ENCODE results near the gene SCIMP.

- TF ChIP-seq, protein P1, sequence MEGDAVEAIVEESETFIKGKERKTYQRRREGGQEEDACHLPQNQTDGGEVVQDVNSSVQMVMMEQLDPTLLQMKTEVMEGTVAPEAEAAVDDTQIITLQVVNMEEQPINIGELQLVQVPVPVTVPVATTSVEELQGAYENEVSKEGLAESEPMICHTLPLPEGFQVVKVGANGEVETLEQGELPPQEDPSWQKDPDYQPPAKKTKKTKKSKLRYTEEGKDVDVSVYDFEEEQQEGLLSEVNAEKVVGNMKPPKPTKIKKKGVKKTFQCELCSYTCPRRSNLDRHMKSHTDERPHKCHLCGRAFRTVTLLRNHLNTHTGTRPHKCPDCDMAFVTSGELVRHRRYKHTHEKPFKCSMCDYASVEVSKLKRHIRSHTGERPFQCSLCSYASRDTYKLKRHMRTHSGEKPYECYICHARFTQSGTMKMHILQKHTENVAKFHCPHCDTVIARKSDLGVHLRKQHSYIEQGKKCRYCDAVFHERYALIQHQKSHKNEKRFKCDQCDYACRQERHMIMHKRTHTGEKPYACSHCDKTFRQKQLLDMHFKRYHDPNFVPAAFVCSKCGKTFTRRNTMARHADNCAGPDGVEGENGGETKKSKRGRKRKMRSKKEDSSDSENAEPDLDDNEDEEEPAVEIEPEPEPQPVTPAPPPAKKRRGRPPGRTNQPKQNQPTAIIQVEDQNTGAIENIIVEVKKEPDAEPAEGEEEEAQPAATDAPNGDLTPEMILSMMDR (IDR thresholded peaks at IDR 0.05; ENCODE audit: low read depth, low read length, poor library complexity, severe bottlenecking), result no peak
- no peak for TF ChIP-seq EZH2phosphoT487 (IDR thresholded peaks at IDR 0.05; ENCODE audit: borderline replicate concordance, low read length)
These were observed 20.4 kb upstream of the SCIMP start for GRCh38 chr17:5254903-5255521.
